Endothelial cell of umbilical vein (primary cell): Measurements from ENCODE around the gene COQ4.

Experiments
- POLR2AphosphoS5 ChIP-seq: IDR thresholded peaks from 2 replicates; pipeline ENCODE4 v1.6.1; 2012; ENCODE audit warnings: low read depth, mild to moderate bottlenecking, control low read depth, low read length, moderate library complexity; ENCODE audit not compliant: insufficient read depth
- TF ChIP-seq, protein P1 (sequence below), 2 donors: IDR thresholded peaks; 1 replicate in 1 of 2; 2 replicates in 1 of 2; pipeline ENCODE4 v1.5.1; 2011; ENCODE audit warnings: low read length in 2 of 2, mild to moderate bottlenecking in 2 of 2, moderate library complexity in 2 of 2, control low read depth in 1 of 2, inconsistent platforms in 1 of 2, low read depth in 1 of 2; ENCODE audit not compliant: insufficient read depth in 1 of 2; ENCODE audit errors: extremely low read depth in 1 of 2

GRCh38 chr9:128360826-128361225 lies 38.2 kb downstream of the COQ4 start:
- TF ChIP-seq, protein P1, sequence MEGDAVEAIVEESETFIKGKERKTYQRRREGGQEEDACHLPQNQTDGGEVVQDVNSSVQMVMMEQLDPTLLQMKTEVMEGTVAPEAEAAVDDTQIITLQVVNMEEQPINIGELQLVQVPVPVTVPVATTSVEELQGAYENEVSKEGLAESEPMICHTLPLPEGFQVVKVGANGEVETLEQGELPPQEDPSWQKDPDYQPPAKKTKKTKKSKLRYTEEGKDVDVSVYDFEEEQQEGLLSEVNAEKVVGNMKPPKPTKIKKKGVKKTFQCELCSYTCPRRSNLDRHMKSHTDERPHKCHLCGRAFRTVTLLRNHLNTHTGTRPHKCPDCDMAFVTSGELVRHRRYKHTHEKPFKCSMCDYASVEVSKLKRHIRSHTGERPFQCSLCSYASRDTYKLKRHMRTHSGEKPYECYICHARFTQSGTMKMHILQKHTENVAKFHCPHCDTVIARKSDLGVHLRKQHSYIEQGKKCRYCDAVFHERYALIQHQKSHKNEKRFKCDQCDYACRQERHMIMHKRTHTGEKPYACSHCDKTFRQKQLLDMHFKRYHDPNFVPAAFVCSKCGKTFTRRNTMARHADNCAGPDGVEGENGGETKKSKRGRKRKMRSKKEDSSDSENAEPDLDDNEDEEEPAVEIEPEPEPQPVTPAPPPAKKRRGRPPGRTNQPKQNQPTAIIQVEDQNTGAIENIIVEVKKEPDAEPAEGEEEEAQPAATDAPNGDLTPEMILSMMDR (IDR thresholded peaks at IDR 0.05; ENCODE audit: extremely low read depth in 1 of 2, insufficient read depth in 1 of 2, low read depth in 1 of 2, low read length in 2 of 2) = no peak
- no peak for TF ChIP-seq POLR2AphosphoS5
